MM.1S (cell line): ENCODE results near the gene CMPK2.

ENCODE experiments used
- DNase-seq: peaks from one replicate; pipeline ENCODE4 v3.0.0-alpha.2; 2015
- H2AFZ ChIP-seq: fragments of 300-600 bp; sonication (generic); 2 replicates; pipeline ENCODE4 v1.6.0; 2016; ENCODE audit warnings: antibody characterized with exemption, low read length
- H3F3A ChIP-seq: fragments of 300-600 bp; sonication (generic); 2 replicates; pipeline ENCODE4 v1.6.1; 2016; ENCODE audit warnings: mild to moderate bottlenecking, antibody characterized with exemption, low read length, moderate library complexity, mixed read lengths; ENCODE audit not compliant: insufficient read depth
- H3K27ac ChIP-seq: fragments of 300-600 bp; sonication (generic); 2 replicates; pipeline ENCODE4 v1.5.1; 2016; ENCODE audit warnings: mild to moderate bottlenecking, low read length
- H3K27me3 ChIP-seq: fragments of 300-600 bp; sonication (generic); replicated peaks from 2 replicates; pipeline ENCODE4 v1.6.0; 2016; ENCODE audit warnings: low read length; ENCODE audit not compliant: insufficient read depth
- H3K36me3 ChIP-seq: fragments of 300-600 bp; sonication (generic); replicated peaks from 2 replicates; pipeline ENCODE4 v1.6.1; 2016; ENCODE audit warnings: mild to moderate bottlenecking, low read length, mixed read lengths; ENCODE audit not compliant: insufficient read depth
- H3K4me1 ChIP-seq: fragments of 300-600 bp; sonication (generic); 2 replicates; pipeline ENCODE4 v1.6.1; 2016; ENCODE audit warnings: low read length, mixed read lengths
- H3K4me2 ChIP-seq: fragments of 300-600 bp; sonication (generic); 2 replicates; pipeline ENCODE4 v1.6.0; 2016; ENCODE audit warnings: low read depth, low read length
- H3K4me3 ChIP-seq: fragments of 300-600 bp; sonication (generic); 2 replicates; pipeline ENCODE4 v1.5.1; 2016; ENCODE audit warnings: low read length, mixed read lengths
- H3K79me2 ChIP-seq: fragments of 300-600 bp; sonication (generic); 2 replicates; pipeline ENCODE4 v1.6.1; 2016; ENCODE audit warnings: mixed run types, low read length, mixed read lengths
- H3K9ac ChIP-seq: fragments of 300-600 bp; sonication (generic); 2 replicates; pipeline ENCODE4 v1.6.1; 2016; ENCODE audit warnings: low read length, mixed read lengths
- H3K9me2 ChIP-seq: fragments of 300-600 bp; sonication (generic); replicated peaks from 2 replicates; pipeline ENCODE4 v1.6.1; 2016; ENCODE audit warnings: mild to moderate bottlenecking, low read length, mixed read lengths; ENCODE audit not compliant: insufficient read depth
- H3K9me3 ChIP-seq: fragments of 300-600 bp; sonication (generic); replicated peaks from 2 replicates; pipeline ENCODE4 v1.6.1; 2016; ENCODE audit warnings: mild to moderate bottlenecking, low read length, mixed read lengths; ENCODE audit not compliant: insufficient read depth
- H4K20me1 ChIP-seq: fragments of 300-600 bp; sonication (generic); 2 replicates; pipeline ENCODE4 v1.6.1; 2016; ENCODE audit warnings: mild to moderate bottlenecking, low read length, moderate library complexity, mixed read lengths; ENCODE audit not compliant: insufficient read depth
- CTCF ChIP-seq: fragments of 300-600 bp; sonication (generic); IDR thresholded peaks from 2 replicates; pipeline ENCODE4 v1.5.1; 2016; ENCODE audit warnings: antibody characterized with exemption, low read length, mixed read lengths
- EZH2 ChIP-seq: fragments of 300-600 bp; sonication (generic); optimal IDR thresholded peaks from 2 replicates; pipeline ENCODE3; 2017; ENCODE audit warnings: low read depth, mild to moderate bottlenecking, antibody characterized with exemption, low read length, mixed read lengths
- EZH2phosphoT487 ChIP-seq: fragments of 300-600 bp; sonication (generic); IDR thresholded peaks from 2 replicates; pipeline ENCODE4 v1.6.1; 2018; ENCODE audit warnings: antibody characterized with exemption, low read length

The CMPK2 gene

GRCh38 chr2:6824962-6825361, 40.7 kb downstream of the CMPK2 start:
- Histone ChIP-seq H3K4me1 (no peaks in the 10 kb centered on the region), H3K9me3 (no peaks in the 10 kb centered on the region), H3K4me3 (no peak overlapping the region), H3K9me2 (no peaks in the 10 kb centered on the region), H3K36me3 (no peaks in the 10 kb centered on the region), H3F3A (no peaks in the 10 kb centered on the region), H2AFZ (no peak overlapping the region), H3K27me3 (no peaks in the 10 kb centered on the region), H3K79me2 (no peaks in the 10 kb centered on the region), H4K20me1 (no peaks in the 10 kb centered on the region), H3K27ac (no peak overlapping the region), H3K4me2 (no peak overlapping the region), H3K9ac (no peak overlapping the region)
- DNase-seq: no peak
- TF ChIP-seq EZH2phosphoT487 (no peak), CTCF (no peak), EZH2 (no peak)

- H2AFZ ChIP-seq: no peak overlapping the region
- H3K9me2 ChIP-seq: no peaks in the 10 kb centered on the region
- TF ChIP-seq EZH2 (no peak), EZH2phosphoT487 (no peak), CTCF (no peak)
- H3K4me3 ChIP-seq: no peak overlapping the region
- H3K4me2 ChIP-seq: no peak overlapping the region
- no peaks in the 10 kb centered on the region for H4K20me1 ChIP-seq
- no peaks in the 10 kb centered on the region for H3K4me1 ChIP-seq
- no peaks in the 10 kb centered on the region for H3K27me3 ChIP-seq
- no peak for DNase-seq
- H3K79me2 ChIP-seq: no peaks in the 10 kb centered on the region
- H3F3A ChIP-seq: no peaks in the 10 kb centered on the region
- H3K27ac ChIP-seq: no peak overlapping the region
- H3K36me3 ChIP-seq: no peaks in the 10 kb centered on the region
- H3K9ac ChIP-seq: no peak overlapping the region
- no peaks in the 10 kb centered on the region for H3K9me3 ChIP-seq
These were observed 42.6 kb downstream of the CMPK2 start for GRCh38 chr2:6823111-6823510.

- Histone ChIP-seq H3K9ac (no peak overlapping the region), H2AFZ (no peak overlapping the region), H3K27ac (no peak overlapping the region), H3K36me3 (no peaks in the 10 kb centered on the region), H3K79me2 (no peaks in the 10 kb centered on the region), H3K27me3 (no peaks in the 10 kb centered on the region), H3K9me3 (no peaks in the 10 kb centered on the region), H3K4me2 (no peak overlapping the region), H4K20me1 (no peaks in the 10 kb centered on the region), H3F3A (no peaks in the 10 kb centered on the region), H3K4me1 (no peaks in the 10 kb centered on the region), H3K4me3 (no peak overlapping the region), H3K9me2 (no peaks in the 10 kb centered on the region)
- no peak for DNase-seq
- TF ChIP-seq EZH2 (no peak), CTCF (no peak), EZH2phosphoT487 (no peak)
These were observed 43.3 kb downstream of the CMPK2 start for GRCh38 chr2:6822406-6822805.
